Loucy (cell line): ENCODE measurements around the gene CCDC28B.

Experiments
- H2AFZ ChIP-seq: fragments of 200-600 bp; sonication (generic); 2 replicates; pipeline ENCODE4 v1.6.0; 2016; ENCODE audit warnings: antibody characterized with exemption, mild to moderate bottlenecking, low read length, moderate library complexity
- H3F3A ChIP-seq: fragments of 200-600 bp; 2 replicates; pipeline ENCODE4 v1.6.0; 2016; ENCODE audit warnings: antibody characterized with exemption, low read depth, mild to moderate bottlenecking
- H3K27me3 ChIP-seq: fragments of 200-600 bp; sonication (generic); 2 replicates; pipeline ENCODE4 v1.6.1; 2014; ENCODE audit warnings: low read length, mild to moderate bottlenecking; ENCODE audit not compliant: insufficient read depth, poor library complexity, severe bottlenecking
- H3K36me3 ChIP-seq: fragments of 200-600 bp; sonication (generic); 2 replicates; pipeline ENCODE4 v1.6.1; 2016; ENCODE audit warnings: low read length; ENCODE audit not compliant: insufficient read depth
- H3K4me1 ChIP-seq: fragments of 200-600 bp; sonication (generic); 2 replicates; pipeline ENCODE4 v1.5.1; 2014; ENCODE audit warnings: low read length, mild to moderate bottlenecking; ENCODE audit not compliant: insufficient read depth, poor library complexity, severe bottlenecking
- H3K4me2 ChIP-seq: fragments of 200-600 bp; sonication (generic); 2 replicates; pipeline ENCODE4 v1.6.0; 2014; ENCODE audit warnings: antibody characterized with exemption, low read length, low read depth, mild to moderate bottlenecking; ENCODE audit not compliant: poor library complexity, severe bottlenecking
- H3K4me3 ChIP-seq: fragments of 200-600 bp; sonication (generic); 2 replicates; pipeline ENCODE4 v1.5.1; 2014; ENCODE audit warnings: low read length, mild to moderate bottlenecking, mixed read lengths; ENCODE audit not compliant: poor library complexity, severe bottlenecking
- H3K79me2 ChIP-seq: fragments of 200-600 bp; sonication (generic); 2 replicates; pipeline ENCODE4 v1.6.1; 2014; ENCODE audit warnings: low read length; ENCODE audit not compliant: insufficient read depth
- H3K9ac ChIP-seq: fragments of 200-600 bp; sonication (generic); 2 replicates; pipeline ENCODE4 v1.6.0; 2014; ENCODE audit warnings: mild to moderate bottlenecking, low read depth, low read length, moderate library complexity; ENCODE audit not compliant: poor library complexity, severe bottlenecking
- H3K9me2 ChIP-seq: fragments of 200-600 bp; sonication (generic); replicated peaks from 2 replicates; pipeline ENCODE4 v1.6.1; 2016; ENCODE audit warnings: low read depth, low read length, mixed read lengths
- H3K9me3 ChIP-seq: fragments of 200-600 bp; sonication (generic); 2 replicates; pipeline ENCODE4 v1.6.1; 2014; ENCODE audit warnings: mild to moderate bottlenecking, antibody characterized with exemption, low read length, low read depth; ENCODE audit not compliant: insufficient read depth
- H4K20me1 ChIP-seq: fragments of 200-600 bp; sonication (generic); 2 replicates; pipeline ENCODE4 v1.6.0; 2014; ENCODE audit warnings: antibody characterized with exemption, low read length, mild to moderate bottlenecking; ENCODE audit not compliant: insufficient read depth, poor library complexity, severe bottlenecking
- EZH2phosphoT487 ChIP-seq: fragments of 200-600 bp; IDR thresholded peaks from 2 replicates; pipeline ENCODE4 v1.6.1; 2018; ENCODE audit warnings: antibody characterized with exemption, mild to moderate bottlenecking, moderate library complexity, borderline replicate concordance
- TF ChIP-seq, protein P1 (sequence below): fragments of 200-600 bp; sonication (generic); conservative IDR thresholded peaks from 2 replicates; pipeline ENCODE4 v1.5.1; 2014; ENCODE audit warnings: mild to moderate bottlenecking, antibody characterized with exemption, low read length

Gene CCDC28B

GRCh38 chr1:32195972-32196823 lies 4.2 kb upstream of the CCDC28B start:
- Histone ChIP-seq H3K4me2 (peak overlapping the region; percentile 65), H3K4me3 (peak overlapping the region; percentile 25), H3K79me2 (no peaks in the 10 kb centered on the region), H3K9ac (no peak overlapping the region), H3K27me3 (no peaks in the 10 kb centered on the region), H3F3A (peaks cover 7% of the 10 kb centered on the region; the same call in 1 of the 2 replicates), H3K9me2 (no peaks in the 10 kb centered on the region), H3K36me3 (peaks cover 54% of the 10 kb centered on the region; the same call in 1 of the 2 replicates), H2AFZ (no peak overlapping the region), H4K20me1 (peaks cover 63% of the 10 kb centered on the region), H3K9me3 (no peaks in the 10 kb centered on the region), H3K4me1 (peaks cover 37% of the 10 kb centered on the region)
- TF ChIP-seq, protein P1, sequence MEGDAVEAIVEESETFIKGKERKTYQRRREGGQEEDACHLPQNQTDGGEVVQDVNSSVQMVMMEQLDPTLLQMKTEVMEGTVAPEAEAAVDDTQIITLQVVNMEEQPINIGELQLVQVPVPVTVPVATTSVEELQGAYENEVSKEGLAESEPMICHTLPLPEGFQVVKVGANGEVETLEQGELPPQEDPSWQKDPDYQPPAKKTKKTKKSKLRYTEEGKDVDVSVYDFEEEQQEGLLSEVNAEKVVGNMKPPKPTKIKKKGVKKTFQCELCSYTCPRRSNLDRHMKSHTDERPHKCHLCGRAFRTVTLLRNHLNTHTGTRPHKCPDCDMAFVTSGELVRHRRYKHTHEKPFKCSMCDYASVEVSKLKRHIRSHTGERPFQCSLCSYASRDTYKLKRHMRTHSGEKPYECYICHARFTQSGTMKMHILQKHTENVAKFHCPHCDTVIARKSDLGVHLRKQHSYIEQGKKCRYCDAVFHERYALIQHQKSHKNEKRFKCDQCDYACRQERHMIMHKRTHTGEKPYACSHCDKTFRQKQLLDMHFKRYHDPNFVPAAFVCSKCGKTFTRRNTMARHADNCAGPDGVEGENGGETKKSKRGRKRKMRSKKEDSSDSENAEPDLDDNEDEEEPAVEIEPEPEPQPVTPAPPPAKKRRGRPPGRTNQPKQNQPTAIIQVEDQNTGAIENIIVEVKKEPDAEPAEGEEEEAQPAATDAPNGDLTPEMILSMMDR, result no peak
- TF ChIP-seq EZH2phosphoT487, result no peak

GRCh38 chr1:32197074-32197473 lies 3.3 kb upstream of the CCDC28B start:
- Histone ChIP-seq H3K36me3 (peaks cover 46% of the 10 kb centered on the region; the same call in 1 of the 2 replicates), H3K4me1 (peaks cover 43% of the 10 kb centered on the region), H3K4me3 (no peak overlapping the region), H4K20me1 (peaks cover 54% of the 10 kb centered on the region), H3K27me3 (no peaks in the 10 kb centered on the region), H3K9me3 (no peaks in the 10 kb centered on the region), H3K9ac (no peak overlapping the region), H3K4me2 (peak overlapping the region; percentile 65), H3K79me2 (peaks cover 5% of the 10 kb centered on the region; the same call in 1 of the 2 replicates), H2AFZ (no peak overlapping the region), H3K9me2 (no peaks in the 10 kb centered on the region), H3F3A (peaks cover 7% of the 10 kb centered on the region; the same call in 1 of the 2 replicates)
- no peak for TF ChIP-seq EZH2phosphoT487
- TF ChIP-seq, protein P1, result no peak

GRCh38 chr1:32197837-32198236 lies 2.6 kb upstream of the CCDC28B start:
- Histone ChIP-seq H2AFZ (no peak overlapping the region), H3K27me3 (no peaks in the 10 kb centered on the region), H3K4me2 (no peak overlapping the region), H4K20me1 (peaks cover 46% of the 10 kb centered on the region), H3K9me3 (no peaks in the 10 kb centered on the region), H3K4me1 (peaks cover 50% of the 10 kb centered on the region), H3K9me2 (no peaks in the 10 kb centered on the region), H3K36me3 (peaks cover 38% of the 10 kb centered on the region; the same call in 1 of the 2 replicates), H3K4me3 (no peak overlapping the region), H3F3A (peaks cover 7% of the 10 kb centered on the region; the same call in 1 of the 2 replicates), H3K9ac (no peak overlapping the region), H3K79me2 (peaks cover 11% of the 10 kb centered on the region; the same call in 1 of the 2 replicates)
- TF ChIP-seq, protein P1, result no peak
- no peak for TF ChIP-seq EZH2phosphoT487
